HCT116 (cell line): ENCODE data around the gene PLEKHJ1. TPM values are rescaled to one million over a fixed set of nuclear protein-coding genes. Genes with fewer than 3 reads are reported as not detected.

ENCODE experiments used
- ATAC-seq: fragments of 200-7000 bp; cut with Tn5 transposase; 2 replicates; pipeline ENCODE4 v1.9.1; 2020; ENCODE audit warnings: mild to moderate bottlenecking, moderate library complexity
- BruUV-seq: library from RNA; stranded (reverse); fragments of 400-500 nt; replicated peaks from 2 replicates; lab custom pipeline; 2021; lab: Mats Ljungman, UMichigan
- CTCF ChIA-PET: fragments of 300-600 bp; sonication (Branson Sonifier 250); formaldehyde crosslinking; loops from one replicate; lab custom pipeline; 2021; ENCODE audit warnings: antibody characterized with exemption; lab: Charles Lee
- POLR2A ChIA-PET: fragments of 300-600, 350-600 bp; sonication (Branson Sonifier 250); formaldehyde crosslinking; loops from one replicate; lab custom pipeline; 2021; ENCODE audit warnings: antibody characterized with exemption; lab: Charles Lee
- RAD21 ChIA-PET, 2 experiments: fragments of 300-600 bp; sonication (Branson Sonifier 250); formaldehyde crosslinking; loops; one replicate each; lab custom pipeline; 2023; ENCODE audit warnings: low total read pairs in 2 of 2; ENCODE audit not compliant: uncharacterized antibody in 2 of 2, unreplicated experiment in 2 of 2, low non-redundant PET in 1 of 2; lab: Charles Lee
- DNase-seq: peaks from one replicate; pipeline ENCODE4 v3.0.0-alpha.2; 2010; ENCODE audit warnings: low read depth, low spot score
- H2AFZ ChIP-seq: fragments of 200-600 bp; shearing (Covaris generic), sonication (generic); 2 replicates; pipeline ENCODE4 v1.6.1; 2017; ENCODE audit warnings: low read depth, mixed run types, mixed read lengths, antibody characterized with exemption, low read length; ENCODE audit not compliant: poor library complexity, severe bottlenecking
- H3K27ac ChIP-seq: 2 replicates; pipeline ENCODE4 v1.5.1; 2012; ENCODE audit warnings: low read depth, low read length
- H3K27me3 ChIP-seq: fragments of 200-600 bp; sonication (generic); 2 replicates; pipeline ENCODE4 v1.6.1; 2016; ENCODE audit warnings: mixed run types, low read length, mixed read lengths; ENCODE audit not compliant: insufficient read depth
- H3K36me3 ChIP-seq, 2 experiments: fragments of 200-500 bp in 1 of 2; fragments of 200-600 bp in 1 of 2; sonication (Bioruptor generic) in 1 of 2; sonication (generic) in 1 of 2; 2 replicates each; pipeline versions ENCODE4 v1.5.1 to v1.6.1; 2014 to 2016; ENCODE audit warnings: low read length in 2 of 2, inconsistent platforms in 1 of 2, mixed read lengths in 1 of 2, mixed run types in 1 of 2; ENCODE audit not compliant: insufficient read depth in 2 of 2, control insufficient read depth in 1 of 2
- H3K4me1 ChIP-seq, 2 experiments: fragments of 200-600 bp in 1 of 2; sonication (generic) in 1 of 2; 2 replicates each; pipeline versions ENCODE4 v1.5.1 to v1.6.1; 2012 to 2017; ENCODE audit warnings: low read length in 2 of 2, inconsistent platforms in 1 of 2, mild to moderate bottlenecking in 1 of 2, mixed read lengths in 1 of 2, mixed run types in 1 of 2, moderate library complexity in 1 of 2; ENCODE audit not compliant: insufficient read depth in 2 of 2, control insufficient read depth in 1 of 2
- H3K4me2 ChIP-seq: fragments of 200-600 bp; sonication (generic); 2 replicates; pipeline ENCODE4 v1.6.1; 2017; ENCODE audit warnings: mixed run types, low read length, mixed read lengths
- H3K4me3 ChIP-seq, 2 experiments: fragments of 200-600 bp in 1 of 2; sonication (generic) in 1 of 2; replicated peaks in 1 of 2; 2 replicates each; pipeline ENCODE4 v1.5.1; 2011 to 2016; ENCODE audit warnings: low read length in 2 of 2, control low read depth in 1 of 2, low read depth in 1 of 2, mild to moderate bottlenecking in 1 of 2, mixed read lengths in 1 of 2, mixed run types in 1 of 2
- H3K79me2 ChIP-seq: fragments of 200-600 bp; sonication (generic); 2 replicates; pipeline ENCODE4 v1.6.1; 2017; ENCODE audit warnings: mild to moderate bottlenecking, mixed run types, low read length, moderate library complexity, mixed read lengths; ENCODE audit not compliant: insufficient read depth
- H3K9ac ChIP-seq: fragments of 200-600 bp; sonication (generic); 2 replicates; pipeline ENCODE4 v1.6.1; 2016; ENCODE audit warnings: low read length, mixed read lengths
- H3K9me2 ChIP-seq: fragments of 200-600 bp; sonication (generic), shearing (Covaris generic); 2 replicates; pipeline ENCODE4 v1.6.1; 2017; ENCODE audit warnings: mixed run types, mild to moderate bottlenecking, moderate library complexity; ENCODE audit not compliant: insufficient read depth
- H3K9me3 ChIP-seq, 2 experiments: fragments of 200-500 bp in 1 of 2; fragments of 200-600 bp in 1 of 2; sonication (Bioruptor generic) in 1 of 2; sonication (generic) in 1 of 2; 2 replicates each; pipeline ENCODE4 v1.6.1; 2014 to 2017; ENCODE audit warnings: low read length in 2 of 2, mixed read lengths in 2 of 2, inconsistent platforms in 1 of 2, low read depth in 1 of 2, mild to moderate bottlenecking in 1 of 2, mixed run types in 1 of 2, moderate library complexity in 1 of 2; ENCODE audit not compliant: control insufficient read depth in 1 of 2, insufficient read depth in 1 of 2
- H4K20me1 ChIP-seq: fragments of 200-600 bp; sonication (generic), shearing (Covaris generic); 2 replicates; pipeline ENCODE4 v1.6.1; 2017; ENCODE audit warnings: mixed run types, mild to moderate bottlenecking, moderate library complexity; ENCODE audit not compliant: insufficient read depth
- EGR1 ChIP-seq: IDR thresholded peaks from 2 replicates; pipeline ENCODE4 v1.6.1; 2012; ENCODE audit warnings: low read depth
- ELF1 ChIP-seq: IDR thresholded peaks from 2 replicates; pipeline ENCODE4 v1.6.1; 2012; ENCODE audit warnings: low read depth, borderline replicate concordance
- EZH2 ChIP-seq: fragments of 200-600 bp; sonication (generic); IDR thresholded peaks from 2 replicates; pipeline ENCODE4 v1.6.1; 2017; ENCODE audit warnings: antibody characterized with exemption, mixed run types
- FOSL1 ChIP-seq: IDR thresholded peaks from 2 replicates; pipeline ENCODE4 v1.6.1; 2012; ENCODE audit warnings: low read depth
- JUND ChIP-seq: IDR thresholded peaks from 2 replicates; pipeline ENCODE4 v1.6.1; 2012
- RAD21 ChIP-seq: IDR thresholded peaks from 2 replicates; pipeline ENCODE4 v1.6.1; 2012; ENCODE audit warnings: low read depth, mild to moderate bottlenecking
- SP1 ChIP-seq: IDR thresholded peaks from 2 replicates; pipeline ENCODE4 v1.6.1; 2012; ENCODE audit warnings: low read depth
- SRF ChIP-seq: IDR thresholded peaks from 2 replicates; pipeline ENCODE4 v1.6.1; 2012; ENCODE audit warnings: low read depth
- TCF7L2 ChIP-seq: IDR thresholded peaks from 2 replicates; pipeline ENCODE4 v1.7.0; 2011; ENCODE audit warnings: borderline replicate concordance, inconsistent platforms; ENCODE audit not compliant: insufficient read depth, insufficient read length; ENCODE audit errors: extremely low read depth
- YY1 ChIP-seq: IDR thresholded peaks from 2 replicates; pipeline ENCODE4 v1.6.1; 2011; ENCODE audit warnings: low read length, low read depth, moderate library complexity, mild to moderate bottlenecking; ENCODE audit not compliant: insufficient replicate concordance; ENCODE audit errors: extremely low read depth
- ZNF274 ChIP-seq: fragments of 200-500 bp; sonication (Bioruptor generic); IDR thresholded peaks from 2 replicates; pipeline ENCODE4 v1.6.1; 2014; ENCODE audit warnings: mild to moderate bottlenecking, low read depth, low read length, inconsistent platforms
- intact Hi-C: fragments of 100-400 bp; cut with micrococcal nuclease; formaldehyde crosslinking; loops from 2 replicates; pipeline ENCODE4 v1.10.0; 2022
- total RNA-seq: library from RNA; stranded (reverse); gene quantifications from one replicate; pipeline ENCODE4 v1.2.1, GENCODE V29; 2021; ENCODE audit not compliant: unreplicated experiment
- TF ChIP-seq, protein P1 (sequence below), 3 experiments: fragments of 200-600 bp in 1 of 3; sonication (generic) in 1 of 3; IDR thresholded peaks in 2 of 3; conservative IDR thresholded peaks in 1 of 3; 2 replicates each; pipeline ENCODE4 v1.5.1; 2012 to 2017; ENCODE audit warnings: low read depth in 2 of 3, low read length in 2 of 3, antibody characterized with exemption in 1 of 3, borderline replicate concordance in 1 of 3, control low read depth in 1 of 3, mild to moderate bottlenecking in 1 of 3, mixed read lengths in 1 of 3, mixed run types in 1 of 3, moderate library complexity in 1 of 3; ENCODE audit not compliant: insufficient read depth in 1 of 3
- TF ChIP-seq, protein P2 (sequence below): IDR thresholded peaks from 2 replicates; pipeline ENCODE4 v1.6.1; 2012
- TF ChIP-seq, protein P3 (sequence below): IDR thresholded peaks from 2 replicates; pipeline ENCODE4 v1.6.1; 2011; ENCODE audit warnings: mild to moderate bottlenecking, low read length, moderate library complexity; ENCODE audit not compliant: insufficient replicate concordance; ENCODE audit errors: extremely low read depth

The PLEKHJ1 gene
- total RNA-seq, 1 experiment from 2014 or later, result 88.2 TPM

DNA sequence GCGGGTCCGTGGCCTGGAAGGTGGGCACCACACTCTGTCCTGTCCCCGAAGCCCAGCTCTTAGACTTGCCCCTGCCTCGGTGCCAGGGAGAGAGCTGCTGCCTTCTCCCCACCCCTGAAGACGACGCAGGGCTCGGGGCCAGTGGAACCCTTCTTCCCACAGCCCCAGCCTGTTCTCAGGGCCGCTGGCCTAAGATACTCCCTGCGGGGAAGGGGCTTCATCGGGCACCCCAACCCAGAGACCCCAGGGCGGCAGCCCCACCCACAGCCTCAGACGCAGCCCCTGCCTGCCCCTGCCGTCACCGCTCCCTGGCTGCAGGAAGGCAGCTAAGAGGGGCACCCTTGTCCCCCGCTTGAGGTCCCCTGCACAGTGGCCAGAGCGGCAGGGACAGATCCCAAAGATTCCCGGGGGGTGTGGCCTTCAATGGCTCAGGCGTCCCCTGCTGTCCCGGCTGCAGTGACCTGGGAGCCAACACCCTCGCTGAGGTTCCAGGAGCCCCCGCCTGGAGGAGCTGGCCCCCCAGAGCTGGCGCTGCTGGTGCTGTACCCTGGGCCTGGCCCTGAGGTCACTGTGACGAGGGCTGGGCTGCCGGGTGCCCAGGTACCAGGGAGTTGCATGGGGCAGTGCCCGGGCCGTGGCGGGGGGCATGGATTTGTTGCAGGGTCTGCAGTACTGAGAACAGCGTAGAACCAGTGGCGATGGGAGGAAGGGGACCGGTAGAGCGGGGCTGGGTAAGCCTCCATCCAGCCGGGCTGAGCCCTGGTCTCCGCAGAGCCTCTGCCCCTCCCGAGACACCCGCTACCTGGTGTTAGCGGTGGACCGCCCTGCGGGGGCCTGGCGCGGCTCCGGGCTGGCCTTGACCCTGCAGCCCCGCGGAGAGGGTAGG lies 14.0 kb upstream of the PLEKHJ1 start:
- ChIA-PET POLR2A (no interaction called here), RAD21 (no interaction called here), CTCF (interaction anchor here (1.2 kb wide), 1 partner anchor 12 kb away, joined by 3 read pairs; no protein-coding TSS in a partner anchor)
- Histone ChIP-seq H3K79me2 (peaks cover 12% of the 10 kb centered on the region; the same call in 1 of the 2 replicates), H3K4me3 (no peak overlapping the region), H2AFZ (no peak overlapping the region), H3K36me3 (peaks cover 18 to 26% of the 10 kb centered on the region in 2 experiments; a peak in 3 of 4 replicates), H4K20me1 (no peaks in the 10 kb centered on the region), H3K27me3 (no peaks in the 10 kb centered on the region), H3K9ac (no peak overlapping the region), H3K27ac (no peak overlapping the region), H3K4me1 (0 out of 4 replicates have a peak, but pooled peaks cover 0 to 4% of the 10 kb centered on the region in 2 experiments), H3K9me2 (no peaks in the 10 kb centered on the region), H3K4me2 (no peak overlapping the region), H3K9me3 (no peaks in the 10 kb centered on the region)
- no peak for DNase-seq
- BruUV-seq, result no TSS peak
- intact Hi-C loops, result no loop called here
- TF ChIP-seq, protein P1, sequence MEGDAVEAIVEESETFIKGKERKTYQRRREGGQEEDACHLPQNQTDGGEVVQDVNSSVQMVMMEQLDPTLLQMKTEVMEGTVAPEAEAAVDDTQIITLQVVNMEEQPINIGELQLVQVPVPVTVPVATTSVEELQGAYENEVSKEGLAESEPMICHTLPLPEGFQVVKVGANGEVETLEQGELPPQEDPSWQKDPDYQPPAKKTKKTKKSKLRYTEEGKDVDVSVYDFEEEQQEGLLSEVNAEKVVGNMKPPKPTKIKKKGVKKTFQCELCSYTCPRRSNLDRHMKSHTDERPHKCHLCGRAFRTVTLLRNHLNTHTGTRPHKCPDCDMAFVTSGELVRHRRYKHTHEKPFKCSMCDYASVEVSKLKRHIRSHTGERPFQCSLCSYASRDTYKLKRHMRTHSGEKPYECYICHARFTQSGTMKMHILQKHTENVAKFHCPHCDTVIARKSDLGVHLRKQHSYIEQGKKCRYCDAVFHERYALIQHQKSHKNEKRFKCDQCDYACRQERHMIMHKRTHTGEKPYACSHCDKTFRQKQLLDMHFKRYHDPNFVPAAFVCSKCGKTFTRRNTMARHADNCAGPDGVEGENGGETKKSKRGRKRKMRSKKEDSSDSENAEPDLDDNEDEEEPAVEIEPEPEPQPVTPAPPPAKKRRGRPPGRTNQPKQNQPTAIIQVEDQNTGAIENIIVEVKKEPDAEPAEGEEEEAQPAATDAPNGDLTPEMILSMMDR (IDR thresholded peaks at IDR 0.05 in 2 of 3, conservative IDR thresholded peaks at IDR 0.05 in 1 of 3; ENCODE audit: borderline replicate concordance in 1 of 3, insufficient read depth in 1 of 3, low read depth in 2 of 3, low read length in 2 of 3), result no peak
- TF ChIP-seq, protein P2, sequence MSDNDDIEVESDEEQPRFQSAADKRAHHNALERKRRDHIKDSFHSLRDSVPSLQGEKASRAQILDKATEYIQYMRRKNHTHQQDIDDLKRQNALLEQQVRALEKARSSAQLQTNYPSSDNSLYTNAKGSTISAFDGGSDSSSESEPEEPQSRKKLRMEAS, result no peak
- no peak for TF ChIP-seq RAD21
- TF ChIP-seq YY1, result no peak
- TF ChIP-seq, protein P3, sequence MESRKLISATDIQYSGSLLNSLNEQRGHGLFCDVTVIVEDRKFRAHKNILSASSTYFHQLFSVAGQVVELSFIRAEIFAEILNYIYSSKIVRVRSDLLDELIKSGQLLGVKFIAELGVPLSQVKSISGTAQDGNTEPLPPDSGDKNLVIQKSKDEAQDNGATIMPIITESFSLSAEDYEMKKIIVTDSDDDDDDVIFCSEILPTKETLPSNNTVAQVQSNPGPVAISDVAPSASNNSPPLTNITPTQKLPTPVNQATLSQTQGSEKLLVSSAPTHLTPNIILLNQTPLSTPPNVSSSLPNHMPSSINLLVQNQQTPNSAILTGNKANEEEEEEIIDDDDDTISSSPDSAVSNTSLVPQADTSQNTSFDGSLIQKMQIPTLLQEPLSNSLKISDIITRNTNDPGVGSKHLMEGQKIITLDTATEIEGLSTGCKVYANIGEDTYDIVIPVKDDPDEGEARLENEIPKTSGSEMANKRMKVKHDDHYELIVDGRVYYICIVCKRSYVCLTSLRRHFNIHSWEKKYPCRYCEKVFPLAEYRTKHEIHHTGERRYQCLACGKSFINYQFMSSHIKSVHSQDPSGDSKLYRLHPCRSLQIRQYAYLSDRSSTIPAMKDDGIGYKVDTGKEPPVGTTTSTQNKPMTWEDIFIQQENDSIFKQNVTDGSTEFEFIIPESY, result no peak
- TF ChIP-seq EZH2, result no peak
- no peak for TF ChIP-seq ELF1
- TF ChIP-seq FOSL1, result no peak
- no peak for TF ChIP-seq SRF
- TF ChIP-seq SP1, result no peak
- no peak for TF ChIP-seq EGR1
- no peak for TF ChIP-seq JUND
- TF ChIP-seq TCF7L2, result no peak
- no peak for TF ChIP-seq ZNF274
- peak; percentile 28 for ATAC-seq
